IMR-90 (cell line): ENCODE results near the gene C6orf141. TPM values are rescaled to one million over a fixed set of nuclear protein-coding genes. Genes with fewer than 3 reads are reported as not detected.

Experiments
- ATAC-seq: fragments of 200-7000 bp; cut with Tn5 transposase; 2 replicates; pipeline ENCODE4 v1.9.1; 2020; ENCODE audit warnings: low read depth, mild to moderate bottlenecking, moderate library complexity
- BruUV-seq: library from RNA; stranded (reverse); fragments of 400-500 nt; replicated peaks from 2 replicates; lab custom pipeline; 2021; lab: Mats Ljungman, UMichigan
- CTCF ChIA-PET: fragments of 300-600 bp; formaldehyde crosslinking; extraction: SDS; loops from one replicate; lab custom pipeline; 2021; ENCODE audit warnings: antibody characterized with exemption; lab: Yijun Ruan, JAX
- POLR2A ChIA-PET: fragments of 300-600 bp; sonication (Branson Sonifier 250); formaldehyde crosslinking; loops from one replicate; lab custom pipeline; 2022; ENCODE audit warnings: antibody characterized with exemption; ENCODE audit not compliant: unreplicated experiment; lab: Charles Lee
- DNase-seq: peaks from one replicate; pipeline ENCODE4 v3.0.0; 2013
- H2AFZ ChIP-seq: replicated peaks from 2 replicates; pipeline ENCODE3; 2013; ENCODE audit warnings: low read length, mild to moderate bottlenecking; ENCODE audit not compliant: poor library complexity
- H2AK5ac ChIP-seq: 2 replicates; pipeline ENCODE4 v1.6.1; 2013; ENCODE audit warnings: low read depth, low read length, inconsistent platforms
- H2AK9ac ChIP-seq: replicated peaks from 2 replicates; pipeline ENCODE3; 2013; ENCODE audit warnings: mild to moderate bottlenecking, low read depth, low read length, moderate library complexity; ENCODE audit not compliant: poor library complexity
- H2BK120ac ChIP-seq: 2 replicates; pipeline ENCODE4 v1.6.1; 2013; ENCODE audit warnings: low read depth, low read length, inconsistent platforms
- H2BK15ac ChIP-seq: 3 replicates; pipeline ENCODE4 v1.6.1; 2013; ENCODE audit warnings: low read depth, low read length, inconsistent platforms
- H2BK20ac ChIP-seq: 2 replicates; pipeline ENCODE4 v1.6.1; 2013; ENCODE audit warnings: low read depth, mild to moderate bottlenecking, inconsistent platforms, low read length, moderate library complexity
- H2BK5ac ChIP-seq: 2 replicates; pipeline ENCODE4 v1.6.1; 2013; ENCODE audit warnings: mild to moderate bottlenecking, low read depth, low read length, inconsistent platforms; ENCODE audit not compliant: poor library complexity, severe bottlenecking
- H3K14ac ChIP-seq: replicated peaks from 2 replicates; pipeline ENCODE4 v1.6.1; 2013; ENCODE audit warnings: low read depth, low read length, inconsistent platforms
- H3K18ac ChIP-seq: 2 replicates; pipeline ENCODE4 v1.6.1; 2013; ENCODE audit warnings: low read depth, low read length, control low read depth
- H3K23ac ChIP-seq: 2 replicates; pipeline ENCODE4 v1.6.1; 2013; ENCODE audit warnings: low read depth, low read length, inconsistent platforms
- H3K27ac ChIP-seq: 2 replicates; pipeline ENCODE4 v1.5.1; 2013; ENCODE audit warnings: mild to moderate bottlenecking, control low read depth, low read length; ENCODE audit not compliant: insufficient read depth
- H3K27me3 ChIP-seq: 2 replicates; pipeline ENCODE4 v1.6.1; 2013; ENCODE audit warnings: low read length; ENCODE audit not compliant: control insufficient read depth, insufficient read depth
- H3K36me3 ChIP-seq: 2 replicates; pipeline ENCODE4 v1.6.1; 2013; ENCODE audit warnings: low read length, mixed read lengths; ENCODE audit not compliant: control insufficient read depth, insufficient read depth
- H3K4ac ChIP-seq: 2 replicates; pipeline ENCODE4 v1.6.1; 2013; ENCODE audit warnings: low read depth, low read length, inconsistent platforms
- H3K4me1 ChIP-seq: 2 replicates; pipeline ENCODE4 v1.6.1; 2013; ENCODE audit warnings: low read length, mixed read lengths; ENCODE audit not compliant: control insufficient read depth, insufficient read depth
- H3K4me2 ChIP-seq: 2 replicates; pipeline ENCODE4 v1.6.1; 2013; ENCODE audit warnings: low read depth, mild to moderate bottlenecking, control low read depth, low read length, moderate library complexity
- H3K4me3 ChIP-seq: 2 replicates; pipeline ENCODE4 v1.5.1; 2013; ENCODE audit warnings: low read depth, mild to moderate bottlenecking, control low read depth, low read length, moderate library complexity; ENCODE audit not compliant: insufficient read depth
- H3K56ac ChIP-seq: 2 replicates; pipeline ENCODE4 v1.6.1; 2013; ENCODE audit warnings: low read length, inconsistent platforms; ENCODE audit not compliant: insufficient read depth; ENCODE audit errors: extremely low read depth
- H3K79me1 ChIP-seq, 2 experiments: 2 replicates each; pipeline ENCODE4 v1.6.1; 2013; ENCODE audit warnings: low read length in 2 of 2, inconsistent platforms in 1 of 2, low read depth in 1 of 2
- H3K9ac ChIP-seq: 2 replicates; pipeline ENCODE4 v1.6.1; 2013; ENCODE audit warnings: low read depth, low read length, control low read depth
- H3K9me1 ChIP-seq: 2 replicates; pipeline ENCODE4 v1.6.1; 2013; ENCODE audit warnings: low read length, inconsistent platforms; ENCODE audit not compliant: insufficient read depth
- H3K9me3 ChIP-seq: 2 replicates; pipeline ENCODE4 v1.6.1; 2013; ENCODE audit warnings: low read length; ENCODE audit not compliant: control insufficient read depth, insufficient read depth
- H4K20me1 ChIP-seq: 2 replicates; pipeline ENCODE4 v1.6.1; 2013; ENCODE audit warnings: low read length, inconsistent platforms; ENCODE audit not compliant: insufficient read depth
- H4K5ac ChIP-seq: 2 replicates; pipeline ENCODE4 v1.6.1; 2013; ENCODE audit warnings: mild to moderate bottlenecking, low read depth, low read length, control low read depth
- H4K8ac ChIP-seq, 2 experiments: 2 replicates each; pipeline ENCODE4 v1.6.1; 2013; ENCODE audit warnings: low read depth in 2 of 2, low read length in 2 of 2, control low read depth in 1 of 2, inconsistent platforms in 1 of 2
- H4K91ac ChIP-seq: 2 replicates; pipeline ENCODE4 v1.6.1; 2013; ENCODE audit warnings: low read depth, low read length, inconsistent platforms; ENCODE audit not compliant: insufficient read depth
- BHLHE40 ChIP-seq: fragments of 150-350 bp; IDR thresholded peaks from 2 replicates; pipeline ENCODE4 v1.6.1; 2016; ENCODE audit warnings: mild to moderate bottlenecking, low read depth, low read length
- FOS ChIP-seq: fragments of 150-350 bp; IDR thresholded peaks from 2 replicates; pipeline ENCODE4 v1.6.1; 2016; ENCODE audit warnings: low read depth, low read length
- MAFK ChIP-seq: IDR thresholded peaks from 2 replicates; pipeline ENCODE4 v1.6.1; 2012; ENCODE audit warnings: low read depth, low read length, improper control_type of control experiment
- MXI1 ChIP-seq: IDR thresholded peaks from 2 replicates; pipeline ENCODE4 v1.6.1; 2012; ENCODE audit warnings: low read depth, mild to moderate bottlenecking, low read length, moderate library complexity, borderline replicate concordance
- dilution Hi-C: fragments of 300-500 bp; cut with HindIII; formaldehyde crosslinking; loops from one replicate; pipeline ENCODE4 v1.14.3; 2018; ENCODE audit warnings: low sequenced_read_pairs; ENCODE audit not compliant: unreplicated experiment
- in situ Hi-C: fragments of 300-500 bp; cut with MboI; formaldehyde crosslinking; loops from 3 replicates; pipeline ENCODE4 v1.14.3; 2019; ENCODE audit warnings: low sequenced_read_pairs, inconsistent platforms, mixed read lengths
- intact Hi-C: fragments of 100-400 bp; cut with micrococcal nuclease; formaldehyde crosslinking; loops from 2 replicates; pipeline ENCODE4 v1.10.0; 2022
- polyA plus RNA-seq, 3 experiments: library from polyadenylated mRNA; depleted of rRNA; stranded (reverse); fragments of >200 nt; gene quantifications; 2 replicates each; pipeline ENCODE4 v1.2.3, GENCODE V29; 2012; ENCODE audit warnings: low replicate concordance in 1 of 3
- total RNA-seq: library from RNA; depleted of rRNA; stranded (reverse); fragments of >200 nt; gene quantifications from 2 replicates; pipeline ENCODE4 v1.2.3, GENCODE V29; 2012
- TF ChIP-seq, protein P1 (sequence below): fragments of 150-350 bp; IDR thresholded peaks from 2 replicates; pipeline ENCODE4 v1.6.1; 2017; ENCODE audit warnings: mild to moderate bottlenecking, antibody characterized with exemption, low read length, low read depth

Gene C6orf141
- total and polyA plus RNA-seq, 2 of the 4 experiments (the other 2 are of a cell fraction): not detected

DNA sequence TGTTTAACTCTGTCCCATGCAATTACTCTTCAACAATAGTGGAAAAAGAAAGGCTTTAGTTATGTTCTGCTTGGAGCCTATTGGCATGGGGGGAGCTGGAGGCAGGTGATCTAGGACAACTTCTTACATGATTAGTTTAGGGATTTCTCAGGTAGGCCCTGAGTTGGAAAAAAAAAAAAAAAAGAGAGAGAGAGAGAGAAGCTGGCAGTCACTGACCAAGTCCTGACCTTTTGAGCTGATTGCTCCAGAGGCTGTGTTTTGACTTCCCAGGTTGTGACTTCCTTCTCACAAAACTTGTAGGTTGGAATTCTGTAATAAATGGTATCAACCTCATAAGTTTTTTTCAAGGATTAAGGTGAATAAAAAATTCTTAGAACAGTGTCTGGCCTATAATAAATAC lies 7.8 kb downstream of the C6orf141 start:
- ChIA-PET POLR2A (no interaction called here), CTCF (no interaction called here)
- Histone ChIP-seq H4K8ac (no peak overlapping the region), H3K18ac (no peak overlapping the region), H3K79me1 (no peaks in the 10 kb centered on the region), H4K5ac (no peak overlapping the region), H2AK5ac (no peak overlapping the region), H3K23ac (no peak overlapping the region), H4K91ac (no peak overlapping the region), H3K4me1 (no peaks in the 10 kb centered on the region), H3K9ac (no peak overlapping the region), H2BK15ac (no peak overlapping the region), H3K36me3 (no peaks in the 10 kb centered on the region), H3K56ac (no peak overlapping the region), H3K4ac (no peak overlapping the region), H2AK9ac (no peak overlapping the region), H3K27ac (no peak overlapping the region), H3K9me1 (no peaks in the 10 kb centered on the region), H2BK120ac (no peak overlapping the region), H3K9me3 (no peaks in the 10 kb centered on the region), H3K27me3 (no peaks in the 10 kb centered on the region), H4K20me1 (no peaks in the 10 kb centered on the region), H3K4me2 (no peak overlapping the region), H3K14ac (no peak overlapping the region), H2AFZ (no peak overlapping the region), H2BK20ac (no peak overlapping the region), H2BK5ac (no peak overlapping the region), H3K4me3 (no peak overlapping the region)
- intact Hi-C loops: no loop called here
- ATAC-seq: no peak
- no peak for TF ChIP-seq FOS
- no peak for TF ChIP-seq BHLHE40
- TF ChIP-seq MAFK: no peak
- TF ChIP-seq, protein P1, sequence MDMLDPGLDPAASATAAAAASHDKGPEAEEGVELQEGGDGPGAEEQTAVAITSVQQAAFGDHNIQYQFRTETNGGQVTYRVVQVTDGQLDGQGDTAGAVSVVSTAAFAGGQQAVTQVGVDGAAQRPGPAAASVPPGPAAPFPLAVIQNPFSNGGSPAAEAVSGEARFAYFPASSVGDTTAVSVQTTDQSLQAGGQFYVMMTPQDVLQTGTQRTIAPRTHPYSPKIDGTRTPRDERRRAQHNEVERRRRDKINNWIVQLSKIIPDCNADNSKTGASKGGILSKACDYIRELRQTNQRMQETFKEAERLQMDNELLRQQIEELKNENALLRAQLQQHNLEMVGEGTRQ: no peak
- TF ChIP-seq MXI1: no peak
- BruUV-seq: no TSS peak
- in situ Hi-C loops: no loop called here
- no peak for DNase-seq
- dilution Hi-C loops: no loop called here
